Measurements from ENCODE around the gene WDR89.

WDR89 gene

DNA sequence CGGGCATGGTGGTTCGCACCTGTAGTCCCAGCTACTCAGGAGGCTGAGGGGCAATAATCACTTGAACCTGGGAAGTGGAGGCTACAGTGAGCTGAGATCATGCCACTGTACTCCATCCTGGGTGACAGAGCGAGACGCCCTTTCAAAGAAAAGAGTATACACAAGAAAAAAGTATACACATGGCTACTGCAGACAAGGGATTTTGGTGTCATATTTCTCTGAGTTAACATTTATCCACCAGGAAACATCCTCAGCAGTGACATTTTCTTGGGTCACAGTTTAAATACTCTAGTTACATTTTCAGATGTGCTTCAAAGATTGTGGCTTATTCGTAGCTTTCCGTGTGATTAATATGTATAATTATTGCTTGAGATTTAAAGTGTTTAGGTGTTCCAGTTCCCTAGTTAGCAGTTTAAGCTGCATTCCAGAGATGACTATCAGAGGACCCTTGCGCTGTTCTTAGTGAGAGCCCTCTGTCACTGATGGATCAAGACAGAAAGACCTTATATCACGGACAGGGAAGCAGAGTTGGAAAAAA, 93.8 kb downstream of the WDR89 start:
- no peak overlapping the region for H3K4me3 ChIP-seq (replicated peaks; ENCODE audit: low read depth, low read length)
- no peak for DNase-seq (ENCODE audit: low read depth)
- TF ChIP-seq, protein P1, sequence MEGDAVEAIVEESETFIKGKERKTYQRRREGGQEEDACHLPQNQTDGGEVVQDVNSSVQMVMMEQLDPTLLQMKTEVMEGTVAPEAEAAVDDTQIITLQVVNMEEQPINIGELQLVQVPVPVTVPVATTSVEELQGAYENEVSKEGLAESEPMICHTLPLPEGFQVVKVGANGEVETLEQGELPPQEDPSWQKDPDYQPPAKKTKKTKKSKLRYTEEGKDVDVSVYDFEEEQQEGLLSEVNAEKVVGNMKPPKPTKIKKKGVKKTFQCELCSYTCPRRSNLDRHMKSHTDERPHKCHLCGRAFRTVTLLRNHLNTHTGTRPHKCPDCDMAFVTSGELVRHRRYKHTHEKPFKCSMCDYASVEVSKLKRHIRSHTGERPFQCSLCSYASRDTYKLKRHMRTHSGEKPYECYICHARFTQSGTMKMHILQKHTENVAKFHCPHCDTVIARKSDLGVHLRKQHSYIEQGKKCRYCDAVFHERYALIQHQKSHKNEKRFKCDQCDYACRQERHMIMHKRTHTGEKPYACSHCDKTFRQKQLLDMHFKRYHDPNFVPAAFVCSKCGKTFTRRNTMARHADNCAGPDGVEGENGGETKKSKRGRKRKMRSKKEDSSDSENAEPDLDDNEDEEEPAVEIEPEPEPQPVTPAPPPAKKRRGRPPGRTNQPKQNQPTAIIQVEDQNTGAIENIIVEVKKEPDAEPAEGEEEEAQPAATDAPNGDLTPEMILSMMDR (IDR thresholded peaks at IDR 0.05; ENCODE audit: low read length, missing control alignments): no peak

Measured in fibroblast of pulmonary artery (primary cell).